ENCODE results near the gene TMEM26. TPM values are rescaled to one million over a fixed set of nuclear protein-coding genes. Genes with fewer than 3 reads are reported as not detected.

The TMEM26 gene
- total and polyA plus RNA-seq, 2 of the 8 experiments (the other 6 are each of a cell fraction or from before 2014, with no cell fraction given): 1.6 to 2.8 TPM

GRCh38 chr10:61452151-61452651 is 980 bp downstream of the TMEM26 start (continued):
- TF ChIP-seq CHD7 (IDR thresholded peaks at IDR 0.05; ENCODE audit: insufficient replicate concordance, low read length) (no peak), BACH1 (IDR thresholded peaks at IDR 0.05; ENCODE audit: low read length) (no peak), FOSL1 (IDR thresholded peaks at IDR 0.05; ENCODE audit: insufficient read depth, low read depth, low read length) (no peak), TAF1 (IDR thresholded peaks at IDR 0.05; ENCODE audit: low read depth, low read length) (no peak), TEAD4 (IDR thresholded peaks at IDR 0.05; ENCODE audit: low read depth, low read length) (no peak), MAFK (IDR thresholded peaks at IDR 0.05; ENCODE audit: low read depth, low read length) (no peak), CHD2 (IDR thresholded peaks at IDR 0.05; ENCODE audit: low read length) (no peak), SP1 (IDR thresholded peaks at IDR 0.05; ENCODE audit: low read depth, low read length) (no peak), CREB1 (IDR thresholded peaks at IDR 0.05) (0 out of 2 replicates have a peak, but pooled peaks have one; percentile 16), ATF2 (IDR thresholded peaks at IDR 0.05; ENCODE audit: low read length) (no peak), NANOG (IDR thresholded peaks at IDR 0.05; ENCODE audit: insufficient read depth, low read depth, low read length, poor library complexity, severe bottlenecking) (no peak)
